GM12878 (cell line): ENCODE measurements around the gene PMPCA. TPM values are rescaled to one million over a fixed set of nuclear protein-coding genes. Genes with fewer than 3 reads are reported as not detected.

ENCODE experiments used
- ATF2 ChIP-seq: IDR thresholded peaks from 2 replicates; pipeline ENCODE4 v1.6.1; 2012; ENCODE audit warnings: low read length, inconsistent platforms
- BHLHE40 ChIP-seq, 2 experiments: fragments of 450-650 bp in 1 of 2; IDR thresholded peaks; 2 replicates each; pipeline ENCODE4 v1.6.1; 2011 to 2017; ENCODE audit warnings: low read depth in 2 of 2, borderline replicate concordance in 1 of 2, improper control_type of control experiment in 1 of 2, low read length in 1 of 2, mild to moderate bottlenecking in 1 of 2
- CEBPZ ChIP-seq: fragments of 150-350 bp; IDR thresholded peaks from 2 replicates; pipeline ENCODE4 v1.6.1; 2016; ENCODE audit warnings: low read depth, low read length
- E2F4 ChIP-seq: IDR thresholded peaks from 2 replicates; pipeline ENCODE4 v1.6.1; 2012; ENCODE audit warnings: low read depth, low read length, improper control_type of control experiment
- EED ChIP-seq: sonication (generic); IDR thresholded peaks from 2 replicates; pipeline ENCODE4 v1.6.1; 2016; ENCODE audit warnings: antibody characterized with exemption, low read depth
- GABPA ChIP-seq: IDR thresholded peaks from 2 replicates; pipeline ENCODE4 v1.6.1; 2014; ENCODE audit warnings: antibody characterized with exemption, low read depth, mild to moderate bottlenecking, inconsistent platforms
- GATAD2B ChIP-seq: fragments of 450-650 bp; conservative IDR thresholded peaks from 2 replicates; pipeline ENCODE4 v1.6.1; 2017; ENCODE audit warnings: low read depth, mild to moderate bottlenecking, moderate library complexity
- HDGF ChIP-seq: fragments of 450-650 bp; IDR thresholded peaks from 2 replicates; pipeline ENCODE4 v1.6.1; 2016; ENCODE audit warnings: antibody characterized with exemption
- KLF5 ChIP-seq: fragments of 450-650 bp; IDR thresholded peaks from 2 replicates; pipeline ENCODE4 v1.6.1; 2014; ENCODE audit warnings: mild to moderate bottlenecking; ENCODE audit not compliant: partially characterized antibody
- LARP7 ChIP-seq: fragments of 450-650 bp; IDR thresholded peaks from 2 replicates; pipeline ENCODE4 v1.6.1; 2017; ENCODE audit warnings: mild to moderate bottlenecking
- MTA2 ChIP-seq: fragments of 450-650 bp; IDR thresholded peaks from 2 replicates; pipeline ENCODE4 v1.6.1; 2016; ENCODE audit warnings: low read depth, mild to moderate bottlenecking, moderate library complexity
- NRF1 ChIP-seq: conservative IDR thresholded peaks from 2 replicates; pipeline ENCODE4 v1.6.1; 2011; ENCODE audit warnings: mild to moderate bottlenecking, low read depth, low read length, improper control_type of control experiment
- PBX3 ChIP-seq: IDR thresholded peaks from 2 replicates; pipeline ENCODE4 v1.6.1; 2011; ENCODE audit warnings: mild to moderate bottlenecking, low read depth, low read length, moderate library complexity; ENCODE audit not compliant: insufficient replicate concordance
- SPI1 ChIP-seq: IDR thresholded peaks from 2 replicates; pipeline ENCODE4 v1.6.1; 2011; ENCODE audit warnings: low read depth, mild to moderate bottlenecking, low read length, moderate library complexity, borderline replicate concordance; ENCODE audit not compliant: insufficient read depth
- TAF1 ChIP-seq: IDR thresholded peaks from 2 replicates; pipeline ENCODE4 v1.6.1; 2011; ENCODE audit warnings: mild to moderate bottlenecking, low read depth, low read length, borderline replicate concordance
- TARDBP ChIP-seq: IDR thresholded peaks from 2 replicates; pipeline ENCODE4 v1.6.1; 2016; ENCODE audit warnings: borderline replicate concordance
- TBL1XR1 ChIP-seq: IDR thresholded peaks from 2 replicates; pipeline ENCODE4 v1.6.1; 2012; ENCODE audit warnings: low read depth, low read length, improper control_type of control experiment
- ZNF622 ChIP-seq: fragments of 450-650 bp; IDR thresholded peaks from 2 replicates; pipeline ENCODE4 v1.6.1; 2017; ENCODE audit warnings: mild to moderate bottlenecking, inconsistent platforms
- polyA plus RNA-seq, 11 experiments: library from polyadenylated mRNA; depleted of rRNA in 4 of 11; unstranded in 6 of 11; stranded (reverse) in 5 of 11; fragments of >200 nt; fragmentation: Nextera tagmentation in 4 of 11; fragmentation: Illumina TruSeq in 1 of 11; extraction: Ambion mirVana in 4 of 11; extraction: Trizol in 1 of 11; gene quantifications; 1 replicate in 1 of 11; 2 replicates in 10 of 11; pipeline versions ENCODE4 v1.2.1 to v1.2.3, GENCODE V29; 2011 to 2016; ENCODE audit warnings: inconsistent platforms in 2 of 11, missing spikeins in 2 of 11, low read depth in 1 of 11
- total RNA-seq, 4 experiments: library from RNA; depleted of rRNA in 3 of 4; stranded (reverse); fragments of >200 nt in 3 of 4; fragmentation: Illumina TruSeq in 1 of 4; extraction: Trizol in 1 of 4; gene quantifications; 2 replicates each; pipeline versions ENCODE4 v1.2.1 to v1.2.3, GENCODE V29; 2013 to 2021
- TF ChIP-seq, protein P1 (sequence below): IDR thresholded peaks from 2 replicates; pipeline ENCODE4 v1.6.1; 2012; ENCODE audit warnings: mild to moderate bottlenecking, low read depth, low read length

PMPCA gene
- total and polyA plus RNA-seq, 10 of the 15 experiments (the other 5 are each of a cell fraction or from before 2014, with no cell fraction given), result 8.1 to 137 (median 75.7) TPM

DNA sequence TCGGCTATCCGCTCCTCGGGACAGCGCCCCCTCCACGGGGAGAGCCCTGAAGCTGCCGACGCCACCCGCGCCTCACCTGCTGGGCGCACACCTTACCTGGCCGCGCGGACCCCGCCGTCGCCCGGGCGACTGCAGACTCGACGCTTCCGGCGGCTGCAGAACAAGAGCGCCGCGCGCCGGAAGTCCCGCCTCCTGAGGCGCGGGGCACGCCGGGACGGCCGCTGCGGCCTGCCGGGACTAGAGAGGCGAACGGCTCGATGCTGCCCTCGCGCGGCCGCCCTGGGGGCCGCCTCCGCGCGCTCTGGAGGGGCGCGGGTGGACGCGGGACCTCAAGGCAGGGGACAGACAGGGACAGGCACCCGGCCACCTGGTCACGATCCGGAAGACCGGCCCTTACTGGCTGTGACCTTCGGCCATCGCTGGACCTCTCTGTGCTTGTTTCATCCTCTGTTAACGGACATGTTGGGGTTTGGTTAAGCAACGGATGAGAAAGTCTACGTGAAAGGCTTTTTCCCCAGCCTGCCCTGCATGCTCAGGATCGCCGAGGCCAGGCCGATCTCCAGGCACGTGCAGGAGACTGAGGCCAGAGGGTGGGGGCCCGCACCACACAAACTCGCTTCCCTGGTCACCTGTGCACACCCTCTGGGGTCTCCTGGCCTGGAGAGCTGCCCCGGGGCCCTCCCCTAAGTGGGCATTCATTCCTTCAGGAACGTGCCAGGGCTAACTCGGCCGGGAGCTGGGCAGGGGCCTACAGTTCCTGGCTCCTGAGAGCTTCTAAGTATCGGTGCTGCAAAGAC lies 10.2 kb upstream of the PMPCA start, which contains the start of gene SNAPC4 (continued):
- TF ChIP-seq CEBPZ (no peak), EED (no peak), HDGF (peak; percentile 55; the same call in 1 of the 2 replicates), TARDBP (no peak), ATF2 (no peak), TAF1 (peak; percentile 94), MTA2 (no peak), PBX3 (no peak), SPI1 (no peak), TBL1XR1 (peak; percentile 62; the same call in 1 of the 2 replicates), BHLHE40 (IDR thresholded peaks at IDR 0.05; ENCODE audit: borderline replicate concordance in 1 of 2, low read depth in 2 of 2, low read length in 1 of 2) (peak; percentile 43 to 63; a peak in 2 of 4 replicates), GATAD2B (peak; percentile 82; the same call in 1 of the 2 replicates), GABPA (peak; percentile 88), ZNF622 (no peak), NRF1 (no peak), E2F4 (no peak), KLF5 (peak; percentile 85), LARP7 (peak; percentile 97)
- TF ChIP-seq, protein P1, sequence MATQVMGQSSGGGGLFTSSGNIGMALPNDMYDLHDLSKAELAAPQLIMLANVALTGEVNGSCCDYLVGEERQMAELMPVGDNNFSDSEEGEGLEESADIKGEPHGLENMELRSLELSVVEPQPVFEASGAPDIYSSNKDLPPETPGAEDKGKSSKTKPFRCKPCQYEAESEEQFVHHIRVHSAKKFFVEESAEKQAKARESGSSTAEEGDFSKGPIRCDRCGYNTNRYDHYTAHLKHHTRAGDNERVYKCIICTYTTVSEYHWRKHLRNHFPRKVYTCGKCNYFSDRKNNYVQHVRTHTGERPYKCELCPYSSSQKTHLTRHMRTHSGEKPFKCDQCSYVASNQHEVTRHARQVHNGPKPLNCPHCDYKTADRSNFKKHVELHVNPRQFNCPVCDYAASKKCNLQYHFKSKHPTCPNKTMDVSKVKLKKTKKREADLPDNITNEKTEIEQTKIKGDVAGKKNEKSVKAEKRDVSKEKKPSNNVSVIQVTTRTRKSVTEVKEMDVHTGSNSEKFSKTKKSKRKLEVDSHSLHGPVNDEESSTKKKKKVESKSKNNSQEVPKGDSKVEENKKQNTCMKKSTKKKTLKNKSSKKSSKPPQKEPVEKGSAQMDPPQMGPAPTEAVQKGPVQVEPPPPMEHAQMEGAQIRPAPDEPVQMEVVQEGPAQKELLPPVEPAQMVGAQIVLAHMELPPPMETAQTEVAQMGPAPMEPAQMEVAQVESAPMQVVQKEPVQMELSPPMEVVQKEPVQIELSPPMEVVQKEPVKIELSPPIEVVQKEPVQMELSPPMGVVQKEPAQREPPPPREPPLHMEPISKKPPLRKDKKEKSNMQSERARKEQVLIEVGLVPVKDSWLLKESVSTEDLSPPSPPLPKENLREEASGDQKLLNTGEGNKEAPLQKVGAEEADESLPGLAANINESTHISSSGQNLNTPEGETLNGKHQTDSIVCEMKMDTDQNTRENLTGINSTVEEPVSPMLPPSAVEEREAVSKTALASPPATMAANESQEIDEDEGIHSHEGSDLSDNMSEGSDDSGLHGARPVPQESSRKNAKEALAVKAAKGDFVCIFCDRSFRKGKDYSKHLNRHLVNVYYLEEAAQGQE, result no peak
